Measurements from ENCODE around the gene ZNF740. TPM values are rescaled to one million over a fixed set of nuclear protein-coding genes. Genes with fewer than 3 reads are reported as not detected.
"Not testable (repeated sequence)": the region's sequence is repeated elsewhere in the genome, so short reads cannot be mapped to it uniquely, and the experiment has no call there.

Gene ZNF740
- total RNA-seq, 1 experiment from 2014 or later = 35.8 TPM

GRCh38 chr12:53200458-53201176 lies 20.1 kb downstream of the ZNF740 start:
- intact Hi-C loops (cut with micrococcal nuclease; ENCODE audit: unreplicated experiment) = no loop called here
- no peaks in the 10 kb centered on the region for H3K27me3 ChIP-seq (replicated peaks; ENCODE audit: control insufficient read depth, insufficient read depth, low read length)
- no peak overlapping the region for H3K4me3 ChIP-seq (ENCODE audit: low read depth, low read length)
- no peaks in the 10 kb centered on the region for H3K9me3 ChIP-seq
- no peak for DNase-seq
- Mint-ChIP-seq H3K27ac (ENCODE audit: unreplicated experiment) (no peak overlapping the region), H3K36me3 (ENCODE audit: insufficient read depth, unreplicated experiment) (no peaks in the 10 kb centered on the region), H3K4me3 (ENCODE audit: unreplicated experiment) (no peak overlapping the region), H3K4me1 (ENCODE audit: low read depth, unreplicated experiment) (no peaks in the 10 kb centered on the region), H3K9me3 (ENCODE audit: unreplicated experiment) (no peaks in the 10 kb centered on the region), H3K27me3 (ENCODE audit: insufficient read depth, unreplicated experiment) (no peaks in the 10 kb centered on the region)
- no peak for TF ChIP-seq CTCF (IDR thresholded peaks at IDR 0.05; ENCODE audit: insufficient read depth in 1 of 2, low read depth in 1 of 2, low read length in 1 of 2, severe bottlenecking in 1 of 2, unreplicated experiment in 1 of 2)
- H3K36me3 ChIP-seq (ENCODE audit: control insufficient read depth, insufficient read depth, low read length) = no peaks in the 10 kb centered on the region
- H3K4me1 ChIP-seq = no peaks in the 10 kb centered on the region
- POLR2A ChIA-PET = no interaction called here
- CTCF ChIA-PET = no interaction called here
- no TSS peak for BruUV-seq (replicated peaks)

GRCh38 chr12:53201177-53201541 lies 20.6 kb downstream of the ZNF740 start:
- no peaks in the 10 kb centered on the region for H3K4me1 Mint-ChIP-seq (ENCODE audit: low read depth, unreplicated experiment)
- H3K4me3 ChIP-seq (ENCODE audit: low read depth, low read length) = no peak overlapping the region
- intact Hi-C loops (cut with micrococcal nuclease; ENCODE audit: unreplicated experiment) = no loop called here
- H3K27me3 ChIP-seq (replicated peaks; ENCODE audit: control insufficient read depth, insufficient read depth, low read length) = no peaks in the 10 kb centered on the region
- no peak overlapping the region for H3K4me3 Mint-ChIP-seq (ENCODE audit: unreplicated experiment)
- no peaks in the 10 kb centered on the region for H3K9me3 Mint-ChIP-seq (ENCODE audit: unreplicated experiment)
- CTCF ChIA-PET = no interaction called here
- DNase-seq = no peak
- no peaks in the 10 kb centered on the region for H3K27me3 Mint-ChIP-seq (ENCODE audit: insufficient read depth, unreplicated experiment)
- TF ChIP-seq CTCF (IDR thresholded peaks at IDR 0.05; ENCODE audit: insufficient read depth in 1 of 2, low read depth in 1 of 2, low read length in 1 of 2, severe bottlenecking in 1 of 2, unreplicated experiment in 1 of 2) = no peak
- BruUV-seq (replicated peaks) = no TSS peak
- H3K36me3 ChIP-seq (ENCODE audit: control insufficient read depth, insufficient read depth, low read length) = no peaks in the 10 kb centered on the region
- no peak overlapping the region for H3K27ac Mint-ChIP-seq (ENCODE audit: unreplicated experiment)
- POLR2A ChIA-PET = no interaction called here
- no peaks in the 10 kb centered on the region for H3K9me3 ChIP-seq
- H3K4me1 ChIP-seq = no peaks in the 10 kb centered on the region
- no peaks in the 10 kb centered on the region for H3K36me3 Mint-ChIP-seq (ENCODE audit: insufficient read depth, unreplicated experiment)

- Histone ChIP-seq H3K4me1 (no peaks in the 10 kb centered on the region), H3K27me3 (replicated peaks; ENCODE audit: control insufficient read depth, insufficient read depth, low read length) (no peaks in the 10 kb centered on the region), H3K9me3 (no peaks in the 10 kb centered on the region), H3K36me3 (ENCODE audit: control insufficient read depth, insufficient read depth, low read length) (no peaks in the 10 kb centered on the region), H3K4me3 (ENCODE audit: low read depth, low read length) (no peak overlapping the region)
- no peak for DNase-seq
- ChIA-PET POLR2A (no interaction called here), CTCF (interaction anchor here (1.0 kb wide), 1 partner anchor 10 kb away, joined by 3 read pairs; no protein-coding TSS in a partner anchor)
- no peaks in the 10 kb centered on the region for H3K4me1 Mint-ChIP-seq (ENCODE audit: low read depth, unreplicated experiment)
- H3K36me3 Mint-ChIP-seq (ENCODE audit: insufficient read depth, unreplicated experiment) = no peaks in the 10 kb centered on the region
- no peaks in the 10 kb centered on the region for H3K9me3 Mint-ChIP-seq (ENCODE audit: unreplicated experiment)
- BruUV-seq (replicated peaks) = no TSS peak
- TF ChIP-seq CTCF (IDR thresholded peaks at IDR 0.05; ENCODE audit: insufficient read depth in 1 of 2, low read depth in 1 of 2, low read length in 1 of 2, severe bottlenecking in 1 of 2, unreplicated experiment in 1 of 2) = no peak
- H3K27ac Mint-ChIP-seq (ENCODE audit: unreplicated experiment) = no peak overlapping the region
- no peaks in the 10 kb centered on the region for H3K27me3 Mint-ChIP-seq (ENCODE audit: insufficient read depth, unreplicated experiment)
- intact Hi-C loops (cut with micrococcal nuclease; ENCODE audit: unreplicated experiment) = no loop called here
- no peak overlapping the region for H3K4me3 Mint-ChIP-seq (ENCODE audit: unreplicated experiment)
Measured at GRCh38 chr12:53201639-53202038, 21.1 kb downstream of the ZNF740 start.

- POLR2A ChIA-PET; intact Hi-C loops (cut with micrococcal nuclease; ENCODE audit: unreplicated experiment); H3K27me3 Mint-ChIP-seq (ENCODE audit: insufficient read depth, unreplicated experiment): not testable (repeated sequence)
Measured at GRCh38 chr12:53202316-53202715, 21.8 kb downstream of the ZNF740 start.

More at GRCh38 chr12:53202316-53202715, 21.8 kb downstream of the ZNF740 start:
- not testable (repeated sequence) for H3K36me3 Mint-ChIP-seq (ENCODE audit: insufficient read depth, unreplicated experiment); H3K36me3 ChIP-seq (ENCODE audit: control insufficient read depth, insufficient read depth, low read length); H3K27ac Mint-ChIP-seq (ENCODE audit: unreplicated experiment); H3K4me3 ChIP-seq (ENCODE audit: low read depth, low read length); DNase-seq; H3K9me3 ChIP-seq; H3K4me1 ChIP-seq; H3K9me3 Mint-ChIP-seq (ENCODE audit: unreplicated experiment); H3K4me3 Mint-ChIP-seq (ENCODE audit: unreplicated experiment); H3K27me3 ChIP-seq (replicated peaks; ENCODE audit: control insufficient read depth, insufficient read depth, low read length); BruUV-seq (replicated peaks); H3K4me1 Mint-ChIP-seq (ENCODE audit: low read depth, unreplicated experiment)
- CTCF ChIA-PET = interaction anchor here (0.7 to 1.0 kb wide), 2 partner anchors 9 to 18 kb away, joined by 3 read pairs; no protein-coding TSS in a partner anchor
